Neural progenitor cell (in vitro differentiated cells): ENCODE data around the gene GUCY1A2.

ENCODE experiments used
- CTCF ChIP-seq: fragments of 200-600 bp; sonication (generic); IDR thresholded peaks from 2 replicates; pipeline ENCODE4 v1.5.1; 2017; ENCODE audit warnings: antibody characterized with exemption, mild to moderate bottlenecking
- EZH2 ChIP-seq: fragments of 200-600 bp; sonication (generic); IDR thresholded peaks from 2 replicates; pipeline ENCODE4 v1.6.1; 2017; ENCODE audit warnings: antibody characterized with exemption, mild to moderate bottlenecking, moderate library complexity
- EZH2phosphoT487 ChIP-seq: fragments of 200-600 bp; sonication (generic); IDR thresholded peaks from 2 replicates; pipeline ENCODE4 v1.6.1; 2017; ENCODE audit warnings: antibody characterized with exemption

GRCh38 chr11:106856566-106856965, 161.7 kb downstream of the GUCY1A2 start:
- TF ChIP-seq CTCF = no peak
- TF ChIP-seq EZH2 = no peak
- TF ChIP-seq EZH2phosphoT487 = no peak
